ENCODE results near the gene MYH11. TPM values are rescaled to one million over a fixed set of nuclear protein-coding genes. Genes with fewer than 3 reads are reported as not detected.

The MYH11 gene
- total and polyA plus RNA-seq, 10 of the 15 experiments (the other 5 are each of a cell fraction or from before 2014, with no cell fraction given) = 0.01 to 1.9 (median 0.13) TPM; not detected in 1

DNA sequence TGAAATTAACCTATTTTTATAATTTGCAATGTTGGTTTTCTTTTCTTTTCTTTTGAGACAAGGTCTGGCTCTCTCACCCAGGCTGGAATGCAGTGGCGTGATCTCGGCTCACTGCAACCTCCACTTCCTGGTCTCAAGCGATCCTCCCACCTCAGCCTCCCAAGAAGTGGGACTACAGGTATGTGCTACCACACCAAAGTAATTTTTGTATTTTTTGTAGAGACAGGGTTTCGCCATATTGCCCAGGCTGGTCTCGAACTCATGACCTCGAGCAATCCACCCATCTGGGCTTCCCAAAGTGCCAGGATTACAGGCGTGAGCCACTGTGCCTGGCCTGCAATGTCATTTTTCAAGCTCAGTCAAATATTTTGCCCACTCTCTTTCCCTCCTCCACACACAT is 36.0 kb downstream of the MYH11 start:
- no peak overlapping the region for H3K9ac ChIP-seq (ENCODE audit: control insufficient read depth, insufficient read depth, low read length)
- H3K4me2 ChIP-seq (ENCODE audit: control insufficient read depth, insufficient read depth) = no peak overlapping the region
- no peaks in the 10 kb centered on the region for H3K27me3 ChIP-seq (replicated peaks in 1 of 2; ENCODE audit: control insufficient read depth in 2 of 2, insufficient read depth in 2 of 2, low read length in 1 of 2)
- ChIA-PET POLR2A (no interaction called here), SMC1A (ENCODE audit: uncharacterized antibody, unreplicated experiment) (interaction anchor here (0.8 to 1.1 kb wide), 4 partner anchors 47 to 307 kb away, joined by 3 read pairs; no protein-coding TSS in a partner anchor), CTCF (interaction anchor here (0.7 to 2.4 kb wide), 10 partner anchors 8 to 393 kb away, joined by 3 to 19 read pairs (median 4); no protein-coding TSS in a partner anchor), RAD21 (ENCODE audit: unreplicated experiment) (interaction anchor here (0.7 to 2.9 kb wide), 5 partner anchors 43 to 307 kb away, joined by 3 to 19 read pairs (median 3); no protein-coding TSS in a partner anchor)
- in situ Hi-C loops (cut with MboI) (no loop called here), intact Hi-C loops (cut with micrococcal nuclease; ENCODE audit: unreplicated experiment) (no loop called here)
- FAIRE-seq = no peak
- WGBS (ENCODE audit: insufficient coverage, insufficient replicate concordance, low lambda C conversion rate, missing lambda C conversion rate) = 41% methylated on average over 7 of the region's 7 CpGs
- no peak for ATAC-seq
- H3K4me3 ChIP-seq = no peak overlapping the region
- TF ChIP-seq KDM1A (IDR thresholded peaks at IDR 0.05; ENCODE audit: borderline replicate concordance) = no peak
- no peak for TF ChIP-seq TCF12 (IDR thresholded peaks at IDR 0.05; ENCODE audit: low read depth, low read length)
- no peak for TF ChIP-seq FOXM1 (IDR thresholded peaks at IDR 0.05; ENCODE audit: low read depth, low read length)
- TF ChIP-seq TBL1XR1 (IDR thresholded peaks at IDR 0.05; ENCODE audit: low read depth, low read length) = no peak
- TF ChIP-seq, protein P1, sequence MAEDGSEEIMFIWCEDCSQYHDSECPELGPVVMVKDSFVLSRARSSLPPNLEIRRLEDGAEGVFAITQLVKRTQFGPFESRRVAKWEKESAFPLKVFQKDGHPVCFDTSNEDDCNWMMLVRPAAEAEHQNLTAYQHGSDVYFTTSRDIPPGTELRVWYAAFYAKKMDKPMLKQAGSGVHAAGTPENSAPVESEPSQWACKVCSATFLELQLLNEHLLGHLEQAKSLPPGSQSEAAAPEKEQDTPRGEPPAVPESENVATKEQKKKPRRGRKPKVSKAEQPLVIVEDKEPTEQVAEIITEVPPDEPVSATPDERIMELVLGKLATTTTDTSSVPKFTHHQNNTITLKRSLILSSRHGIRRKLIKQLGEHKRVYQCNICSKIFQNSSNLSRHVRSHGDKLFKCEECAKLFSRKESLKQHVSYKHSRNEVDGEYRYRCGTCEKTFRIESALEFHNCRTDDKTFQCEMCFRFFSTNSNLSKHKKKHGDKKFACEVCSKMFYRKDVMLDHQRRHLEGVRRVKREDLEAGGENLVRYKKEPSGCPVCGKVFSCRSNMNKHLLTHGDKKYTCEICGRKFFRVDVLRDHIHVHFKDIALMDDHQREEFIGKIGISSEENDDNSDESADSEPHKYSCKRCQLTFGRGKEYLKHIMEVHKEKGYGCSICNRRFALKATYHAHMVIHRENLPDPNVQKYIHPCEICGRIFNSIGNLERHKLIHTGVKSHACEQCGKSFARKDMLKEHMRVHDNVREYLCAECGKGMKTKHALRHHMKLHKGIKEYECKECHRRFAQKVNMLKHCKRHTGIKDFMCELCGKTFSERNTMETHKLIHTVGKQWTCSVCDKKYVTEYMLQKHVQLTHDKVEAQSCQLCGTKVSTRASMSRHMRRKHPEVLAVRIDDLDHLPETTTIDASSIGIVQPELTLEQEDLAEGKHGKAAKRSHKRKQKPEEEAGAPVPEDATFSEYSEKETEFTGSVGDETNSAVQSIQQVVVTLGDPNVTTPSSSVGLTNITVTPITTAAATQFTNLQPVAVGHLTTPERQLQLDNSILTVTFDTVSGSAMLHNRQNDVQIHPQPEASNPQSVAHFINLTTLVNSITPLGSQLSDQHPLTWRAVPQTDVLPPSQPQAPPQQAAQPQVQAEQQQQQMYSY (CRISPR knock-in tag; IDR thresholded peaks at IDR 0.05) = no peak
- no peak for TF ChIP-seq POU2F2 (IDR thresholded peaks at IDR 0.05; ENCODE audit: borderline replicate concordance, low read depth, low read length)
- TF ChIP-seq, protein P2, sequence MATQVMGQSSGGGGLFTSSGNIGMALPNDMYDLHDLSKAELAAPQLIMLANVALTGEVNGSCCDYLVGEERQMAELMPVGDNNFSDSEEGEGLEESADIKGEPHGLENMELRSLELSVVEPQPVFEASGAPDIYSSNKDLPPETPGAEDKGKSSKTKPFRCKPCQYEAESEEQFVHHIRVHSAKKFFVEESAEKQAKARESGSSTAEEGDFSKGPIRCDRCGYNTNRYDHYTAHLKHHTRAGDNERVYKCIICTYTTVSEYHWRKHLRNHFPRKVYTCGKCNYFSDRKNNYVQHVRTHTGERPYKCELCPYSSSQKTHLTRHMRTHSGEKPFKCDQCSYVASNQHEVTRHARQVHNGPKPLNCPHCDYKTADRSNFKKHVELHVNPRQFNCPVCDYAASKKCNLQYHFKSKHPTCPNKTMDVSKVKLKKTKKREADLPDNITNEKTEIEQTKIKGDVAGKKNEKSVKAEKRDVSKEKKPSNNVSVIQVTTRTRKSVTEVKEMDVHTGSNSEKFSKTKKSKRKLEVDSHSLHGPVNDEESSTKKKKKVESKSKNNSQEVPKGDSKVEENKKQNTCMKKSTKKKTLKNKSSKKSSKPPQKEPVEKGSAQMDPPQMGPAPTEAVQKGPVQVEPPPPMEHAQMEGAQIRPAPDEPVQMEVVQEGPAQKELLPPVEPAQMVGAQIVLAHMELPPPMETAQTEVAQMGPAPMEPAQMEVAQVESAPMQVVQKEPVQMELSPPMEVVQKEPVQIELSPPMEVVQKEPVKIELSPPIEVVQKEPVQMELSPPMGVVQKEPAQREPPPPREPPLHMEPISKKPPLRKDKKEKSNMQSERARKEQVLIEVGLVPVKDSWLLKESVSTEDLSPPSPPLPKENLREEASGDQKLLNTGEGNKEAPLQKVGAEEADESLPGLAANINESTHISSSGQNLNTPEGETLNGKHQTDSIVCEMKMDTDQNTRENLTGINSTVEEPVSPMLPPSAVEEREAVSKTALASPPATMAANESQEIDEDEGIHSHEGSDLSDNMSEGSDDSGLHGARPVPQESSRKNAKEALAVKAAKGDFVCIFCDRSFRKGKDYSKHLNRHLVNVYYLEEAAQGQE (IDR thresholded peaks at IDR 0.05; ENCODE audit: low read depth, low read length) = no peak
- TF ChIP-seq, protein P3, sequence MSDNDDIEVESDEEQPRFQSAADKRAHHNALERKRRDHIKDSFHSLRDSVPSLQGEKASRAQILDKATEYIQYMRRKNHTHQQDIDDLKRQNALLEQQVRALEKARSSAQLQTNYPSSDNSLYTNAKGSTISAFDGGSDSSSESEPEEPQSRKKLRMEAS (IDR thresholded peaks at IDR 0.05; ENCODE audit: low read depth, low read length) = no peak
- TF ChIP-seq NBN (IDR thresholded peaks at IDR 0.05) = no peak
- TF ChIP-seq ZZZ3 (IDR thresholded peaks at IDR 0.05; ENCODE audit: control insufficient read depth, insufficient read length, low read depth) = no peak
- TF ChIP-seq ZNF274 (IDR thresholded peaks at IDR 0.05; ENCODE audit: insufficient read depth, insufficient read length) = no peak
- no TSS peak for BruUV-seq (replicated peaks)
- no peak overlapping the region for H2AFZ ChIP-seq (ENCODE audit: control insufficient read depth, low read depth, low read length)
- H3K9me3 ChIP-seq (replicated peaks; ENCODE audit: control insufficient read depth, insufficient read depth, low read length) = peaks cover 3% of the 10 kb centered on the region; the same call in 2 of the 3 replicates
- DNase-seq (ENCODE audit: low read depth, low spot score) = no peak
- no peaks in the 10 kb centered on the region for H4K20me1 ChIP-seq (ENCODE audit: control insufficient read depth, insufficient read depth)
- no peak overlapping the region for H3K27ac ChIP-seq (ENCODE audit: control insufficient read depth, insufficient read depth)
- no peaks in the 10 kb centered on the region for H3K4me1 ChIP-seq (ENCODE audit: control insufficient read depth, insufficient read depth, low read length)
- no peaks in the 10 kb centered on the region for H3K79me2 ChIP-seq (ENCODE audit: control insufficient read depth, insufficient read depth, low read length)
- no peaks in the 10 kb centered on the region for H3K36me3 ChIP-seq (ENCODE audit: control insufficient read depth in 2 of 2, insufficient read depth in 2 of 2, low read length in 1 of 2)
